Activated T-helper 1 cell treated with anti-CD3 and anti-CD28 coated beads, Interleukin-12 subunit alpha, Interleukin-12 subunit beta, Interleukin-2, Interleukin-4 antibody, amounts not matched to agents 30 ng/mL and 10 ng/mL and 1 ng/mL, durations not matched to agents 14 hours and 24 hours and 36 hours (primary cell): ENCODE data around the gene N4BP3. TPM values are rescaled to one million over a fixed set of nuclear protein-coding genes. Genes with fewer than 3 reads are reported as not detected.

Source experiments
- total RNA-seq: library from RNA; stranded (reverse); gene quantifications from 2 replicates; pipeline ENCODE4 v1.2.3, GENCODE V29; 2022

N4BP3 gene
- total RNA-seq, 1 donor from 2014 or later: 1.8 TPM

Other genes with a start within 250 kb of the N4BP3 start
- not detected in 2 replicates for gene PROP1, start 117.3 kb upstream of the N4BP3 start, total RNA-seq
- gene RMND5B, start 17.5 kb downstream of the N4BP3 start, total RNA-seq: 23.9 and 28.0 TPM in 2 replicates
- 264 and 265 TPM in 2 replicates for gene NHP2, start 40.4 kb downstream of the N4BP3 start, total RNA-seq
- not detected in 2 replicates for gene GMCL2, start 73.8 kb downstream of the N4BP3 start, total RNA-seq
- gene HNRNPAB, start 91.0 kb downstream of the N4BP3 start, total RNA-seq: 459 and 472 TPM in 2 replicates
- gene PHYKPL, start 119.3 kb downstream of the N4BP3 start, total RNA-seq: 84.4 and 86.7 TPM in 2 replicates